HG02759 (cell line): ENCODE data around the gene SSMEM1.
"Not testable (repeated sequence)": the region's sequence is repeated elsewhere in the genome, so short reads cannot be mapped to it uniquely, and the experiment has no call there.

Experiments
- ATAC-seq: cut with Tn5 transposase; IDR thresholded peaks from one replicate; pipeline ENCODE4 v1.9.1; 2021; ENCODE audit warnings: mild to moderate bottlenecking, moderate library complexity; ENCODE audit not compliant: unreplicated experiment

The SSMEM1 gene

DNA sequence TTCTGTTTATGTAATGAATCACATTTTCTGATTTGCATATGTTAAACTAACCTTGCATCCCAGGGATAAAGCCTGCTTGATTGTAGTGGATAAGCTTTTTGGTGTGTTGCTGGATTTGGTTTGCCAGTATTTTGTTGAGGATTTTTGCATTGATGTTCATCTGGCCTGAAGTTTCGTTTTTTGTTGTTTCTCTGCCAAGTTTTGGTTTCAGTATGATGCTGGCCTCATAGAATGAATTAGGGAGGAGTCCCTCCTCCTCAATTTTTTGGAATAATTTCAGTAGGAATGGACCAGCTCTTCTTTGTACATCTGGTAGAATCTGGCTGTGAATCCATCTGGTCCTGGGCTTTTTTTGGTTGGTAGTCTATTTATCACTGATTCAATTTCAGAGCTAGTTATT lies 35.8 kb downstream of the SSMEM1 start:
- ATAC-seq, result not testable (repeated sequence)

DNA sequence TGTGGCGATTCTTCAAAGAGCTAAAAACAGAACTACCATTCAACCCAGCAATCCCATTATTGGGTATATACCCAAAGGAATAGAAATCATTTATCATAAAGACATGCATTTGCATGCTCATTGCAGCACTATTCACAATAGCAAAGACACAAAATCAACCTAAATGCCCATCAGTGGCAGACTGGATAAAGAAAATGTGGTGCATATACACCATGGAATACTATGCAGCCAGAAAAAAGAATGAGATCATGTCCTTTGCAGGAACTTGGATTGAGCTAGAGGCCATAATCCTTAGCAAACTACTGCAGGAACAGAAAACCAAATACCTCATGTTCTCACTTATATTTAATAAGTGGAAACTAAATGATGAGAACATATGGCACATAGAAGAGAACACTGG lies 38.8 kb downstream of the SSMEM1 start:
- ATAC-seq, result not testable (repeated sequence)

DNA sequence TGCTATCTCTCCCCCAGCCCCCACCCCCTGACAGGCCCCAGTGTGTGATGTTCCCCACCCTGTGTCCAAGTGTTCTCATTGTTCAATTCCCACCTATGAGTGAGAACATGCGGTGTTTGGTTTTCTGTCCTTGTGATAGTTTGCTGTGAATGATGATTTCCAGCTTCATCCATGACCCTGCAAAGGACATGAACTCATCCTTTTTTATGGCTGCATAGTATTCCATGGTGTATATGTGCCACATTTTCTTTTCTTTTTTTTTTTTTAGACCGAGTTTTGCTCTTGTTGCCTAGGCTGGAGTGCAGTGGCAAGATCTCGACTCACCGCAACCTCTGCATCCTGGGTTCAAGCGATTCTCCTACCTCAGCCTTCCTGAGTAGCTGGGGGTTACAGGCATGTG lies 41.2 kb downstream of the SSMEM1 start:
- not testable (repeated sequence) for ATAC-seq

DNA sequence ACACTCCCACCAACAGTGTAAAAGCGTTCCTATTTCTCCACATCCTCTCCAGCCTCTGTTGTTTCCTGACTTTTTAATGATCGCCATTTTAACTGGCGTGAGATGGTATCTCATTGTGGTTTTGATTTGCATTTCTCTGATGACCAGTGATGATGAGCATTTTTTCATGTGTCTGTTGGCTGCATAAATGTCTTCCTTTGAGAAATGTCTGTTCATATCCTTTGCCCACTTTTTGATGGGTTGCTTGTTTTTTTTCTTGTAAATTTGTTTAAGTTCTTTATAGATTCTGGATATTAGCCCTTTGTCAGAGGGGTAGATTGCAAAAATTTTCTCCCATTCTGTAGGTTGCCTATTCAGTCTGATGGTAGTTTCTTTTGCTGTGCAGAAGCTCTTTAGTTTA lies 42.0 kb downstream of the SSMEM1 start:
- ATAC-seq, result not testable (repeated sequence)

DNA sequence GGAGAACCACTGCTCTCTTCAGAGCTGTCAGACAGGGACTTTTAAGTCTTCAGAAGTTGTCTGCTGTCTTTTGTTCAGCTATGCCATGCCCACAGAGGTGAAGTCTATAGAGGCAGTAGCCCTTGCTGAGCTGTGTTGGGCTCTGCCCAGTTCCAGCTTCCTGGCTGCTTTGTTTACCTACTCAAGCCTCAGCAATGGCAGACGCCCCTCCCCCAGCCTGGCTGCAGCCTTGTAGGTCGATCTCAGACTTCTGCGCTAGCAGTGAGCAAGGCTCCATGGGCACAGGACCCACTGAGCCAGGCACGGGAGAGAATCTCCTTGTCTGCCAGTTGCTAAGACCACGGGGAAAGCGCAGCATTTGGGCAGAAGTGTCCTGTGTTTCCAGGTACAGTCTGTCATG lies 46.9 kb downstream of the SSMEM1 start:
- ATAC-seq, result no peak

DNA sequence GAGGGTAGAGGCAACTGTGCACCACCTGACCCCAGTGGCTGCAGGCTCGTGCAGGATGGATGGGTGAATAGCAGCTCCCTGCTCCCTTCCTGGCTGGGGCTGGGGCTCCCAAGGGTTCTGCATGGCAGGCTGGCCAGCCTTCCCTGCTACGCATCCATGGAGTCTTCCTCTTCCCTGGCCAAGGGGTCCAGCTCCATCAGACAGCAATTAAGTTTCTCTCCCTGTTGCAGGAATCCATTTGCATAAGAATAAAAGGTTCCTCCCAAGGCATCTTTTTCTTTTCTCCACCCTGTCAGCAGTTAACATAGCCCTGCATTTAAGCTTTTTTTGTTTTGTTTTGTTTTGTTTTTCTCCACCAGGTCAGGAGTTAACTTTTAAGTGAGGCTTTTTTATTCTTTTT lies 49.0 kb downstream of the SSMEM1 start:
- ATAC-seq, result no peak

DNA sequence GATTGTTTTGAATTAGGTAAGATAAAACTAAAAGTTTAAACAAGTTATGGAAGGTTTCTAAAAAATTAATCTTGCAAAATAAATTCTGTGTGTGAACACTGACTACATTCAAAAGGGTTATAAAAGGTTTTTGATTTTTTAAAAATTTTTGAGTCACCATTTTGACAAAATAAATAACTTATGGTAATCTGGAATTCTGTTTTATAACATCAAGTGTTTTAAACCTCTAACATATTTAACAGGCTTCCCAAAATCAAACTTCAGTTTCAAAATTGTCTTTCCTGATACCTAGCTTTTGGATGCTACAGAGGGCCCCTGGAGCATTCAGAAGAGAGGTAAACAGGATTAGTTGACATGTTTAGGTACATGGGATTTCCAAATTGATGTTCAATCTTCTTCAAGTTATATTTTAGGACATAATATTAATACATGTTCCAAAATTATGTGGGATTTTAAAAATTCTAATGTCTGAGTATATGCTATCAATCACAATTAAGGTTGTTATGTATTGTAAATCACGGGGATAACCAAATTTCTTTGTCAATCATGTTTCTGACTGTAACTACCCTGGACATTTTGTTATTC lies 50.9 kb downstream of the SSMEM1 start:
- ATAC-seq, result no peak

DNA sequence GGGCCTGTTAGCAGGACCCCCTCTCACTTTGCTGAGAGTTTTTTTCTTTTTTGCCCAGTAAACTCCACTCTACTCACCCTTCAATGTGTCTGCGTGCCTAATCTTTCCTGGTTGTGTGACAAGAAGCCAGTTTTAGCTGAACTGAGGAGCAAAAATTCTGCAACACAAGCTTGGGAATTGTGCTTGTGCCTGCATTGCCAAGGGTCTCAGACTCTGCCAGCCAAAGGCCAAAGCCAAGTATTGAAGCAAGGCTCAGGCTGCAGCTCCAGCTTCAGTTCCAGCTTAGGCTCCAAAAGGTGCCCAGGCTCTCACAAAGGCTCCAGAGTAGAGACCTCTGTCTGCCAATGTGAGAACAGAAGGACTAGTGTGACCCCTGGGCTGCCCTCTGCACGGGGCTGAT lies 54.8 kb downstream of the SSMEM1 start:
- no peak for ATAC-seq

DNA sequence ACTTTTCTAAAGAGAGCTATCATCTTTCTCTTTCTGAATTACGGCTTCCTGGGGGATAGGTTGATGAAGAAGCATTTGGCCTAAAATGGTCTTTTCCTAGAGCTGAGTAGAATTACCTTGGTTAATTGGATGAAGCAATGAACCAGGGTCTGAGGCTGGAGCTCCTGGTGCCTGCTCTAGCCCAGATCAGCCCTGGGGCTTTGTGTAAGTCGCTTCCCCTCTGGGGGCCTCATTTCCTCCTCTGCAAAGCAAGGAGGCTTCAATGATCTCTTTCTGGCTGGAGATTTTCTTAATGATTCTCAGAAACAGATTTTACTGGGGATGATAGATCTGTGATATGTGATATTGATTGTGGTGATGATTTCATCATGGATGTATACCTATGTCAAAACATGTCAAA lies 55.5 kb downstream of the SSMEM1 start:
- ATAC-seq, result no peak
